T47D (cell line): Measurements from ENCODE around the gene CASP3.
A peak's percentile ranks its signal among the peaks of the same experiment; 100 is the strongest.
"Not testable (repeated sequence)": the region's sequence is repeated elsewhere in the genome, so short reads cannot be mapped to it uniquely, and the experiment has no call there.

Experiments used
- DNase-seq, 2 experiments: peaks; one replicate each; pipeline versions ENCODE4 v3.0.0 to v3.0.0-alpha.2; 2011 to 2012; ENCODE audit warnings: low read depth in 1 of 2, low spot score in 1 of 2
- JUND ChIP-seq: IDR thresholded peaks from 2 replicates; pipeline ENCODE4 v1.6.1; 2012; ENCODE audit warnings: low read depth
- in situ Hi-C: cut with HindIII; loops from 2 replicates; pipeline ENCODE4 v1.10.0; 2016; ENCODE audit warnings: low sequenced_read_pairs, low pct_unique_long_range_greater_than_20kb

Gene CASP3

GRCh38 chr4:184641451-184641850, 7.8 kb downstream of the CASP3 start:
- in situ Hi-C loops = no loop called here
- TF ChIP-seq JUND = no peak
- DNase-seq = no peak

GRCh38 chr4:184641022-184641421, 8.2 kb downstream of the CASP3 start:
- TF ChIP-seq JUND = no peak
- DNase-seq = no peak
- in situ Hi-C loops = no loop called here

- in situ Hi-C loops = no loop called here
- TF ChIP-seq JUND = no peak
- no peak for DNase-seq
These were observed 12.3 kb downstream of the CASP3 start for GRCh38 chr4:184636897-184637296.

GRCh38 chr4:184636144-184636543, 13.1 kb downstream of the CASP3 start:
- no peak for DNase-seq
- no peak for TF ChIP-seq JUND
- in situ Hi-C loops = no loop called here

- no peak for TF ChIP-seq JUND
- in situ Hi-C loops = no loop called here
- DNase-seq = no peak
These were observed 13.9 kb downstream of the CASP3 start for GRCh38 chr4:184635381-184635780.

- no peak for DNase-seq
- no peak for TF ChIP-seq JUND
- in situ Hi-C loops = no loop called here
These were observed 16.4 kb downstream of the CASP3 start for GRCh38 chr4:184632842-184633241.

- no peak for TF ChIP-seq JUND
- no peak for DNase-seq
- in situ Hi-C loops = no loop called here
These were observed 21.1 kb downstream of the CASP3 start for GRCh38 chr4:184628103-184628502.

- DNase-seq = peak in 1 of 2 experiments; percentile 6
- in situ Hi-C loops = not testable (repeated sequence)
These were observed 23.3 kb downstream of the CASP3 start for GRCh38 chr4:184625783-184626596.

- TF ChIP-seq JUND = no peak
- no peak for DNase-seq
- in situ Hi-C loops = no loop called here
These were observed 24.2 kb downstream of the CASP3 start for GRCh38 chr4:184624972-184625554.

GRCh38 chr4:184624504-184624903, 24.7 kb downstream of the CASP3 start:
- DNase-seq, in situ Hi-C loops: not testable (repeated sequence)

GRCh38 chr4:184621518-184621917, 27.7 kb downstream of the CASP3 start:
- TF ChIP-seq JUND = no peak
- in situ Hi-C loops = no loop called here
- no peak for DNase-seq

- TF ChIP-seq JUND = no peak
- in situ Hi-C loops = no loop called here
- DNase-seq = no peak
These were observed 28.9 kb downstream of the CASP3 start for GRCh38 chr4:184620212-184620867.

GRCh38 chr4:184617600-184618196, 31.5 kb downstream of the CASP3 start:
- DNase-seq = no peak
- in situ Hi-C loops = no loop called here
- no peak for TF ChIP-seq JUND
